SK-N-SH (cell line): Measurements from ENCODE around the gene HOXC5. TPM values are rescaled to one million over a fixed set of nuclear protein-coding genes. Genes with fewer than 3 reads are reported as not detected.

Source experiments
- CTCF ChIA-PET: fragments of 300-600, 350-600 bp; formaldehyde crosslinking; extraction: SDS; loops from one replicate; lab custom pipeline; 2021; lab: Yijun Ruan, JAX
- POLR2A ChIA-PET: fragments of 350-600 bp; sonication (Branson Sonifier 250); formaldehyde crosslinking; extraction: SDS; loops from one replicate; lab custom pipeline; 2020; ENCODE audit warnings: antibody characterized with exemption, inconsistent platforms; lab: Yijun Ruan, JAX
- DNase-seq: peaks from one replicate; pipeline ENCODE4 v3.0.0; 2012
- H2AFZ ChIP-seq: fragments of 200-600 bp; sonication (generic); 2 replicates; pipeline ENCODE4 v1.8.1; 2016; ENCODE audit warnings: antibody characterized with exemption, mild to moderate bottlenecking, low read depth
- H3F3A ChIP-seq: fragments of 200-600 bp; sonication (generic); replicated peaks from 2 replicates; pipeline ENCODE3; 2016; ENCODE audit warnings: antibody characterized with exemption, mild to moderate bottlenecking; ENCODE audit not compliant: insufficient read depth
- H3K27ac ChIP-seq, 2 experiments: fragments of 200-500 bp in 1 of 2; fragments of 200-600 bp in 1 of 2; sonication (Bioruptor generic) in 1 of 2; sonication (generic), shearing (Covaris generic) in 1 of 2; 2 replicates each; pipeline versions ENCODE4 v1.5.1 to v1.6.1; 2014 to 2016; ENCODE audit warnings: low read depth in 2 of 2, inconsistent platforms in 1 of 2, low read length in 1 of 2, mild to moderate bottlenecking in 1 of 2, mixed read lengths in 1 of 2
- H3K27me3 ChIP-seq: fragments of 200-600 bp; sonication (generic), shearing (Covaris generic); 2 replicates; pipeline ENCODE4 v1.6.1; 2016; ENCODE audit warnings: mixed run types; ENCODE audit not compliant: insufficient read depth
- H3K36me3 ChIP-seq, 2 experiments: fragments of 200-500 bp in 1 of 2; fragments of 200-600 bp in 1 of 2; sonication (Bioruptor generic) in 1 of 2; sonication (generic) in 1 of 2; replicated peaks in 1 of 2; 2 replicates each; pipeline versions ENCODE3 to v1.5.1; 2014 to 2016; ENCODE audit warnings: low read length in 1 of 2, mild to moderate bottlenecking in 1 of 2; ENCODE audit not compliant: insufficient read depth in 2 of 2, control insufficient read depth in 1 of 2
- H3K4me1 ChIP-seq, 2 experiments: fragments of 200-500 bp in 1 of 2; fragments of 200-600 bp in 1 of 2; sonication (Bioruptor generic) in 1 of 2; sonication (generic), shearing (Covaris generic) in 1 of 2; 2 replicates each; pipeline versions ENCODE4 v1.5.1 to v1.6.1; 2014 to 2016; ENCODE audit warnings: low read depth in 1 of 2, low read length in 1 of 2, mixed run types in 1 of 2; ENCODE audit not compliant: insufficient read depth in 2 of 2, control insufficient read depth in 1 of 2
- H3K4me2 ChIP-seq: fragments of 200-600 bp; sonication (generic), shearing (Covaris generic); 2 replicates; pipeline ENCODE4 v1.6.1; 2017; ENCODE audit warnings: mixed run types
- H3K4me3 ChIP-seq, 2 experiments: fragments of 200-500 bp in 1 of 2; fragments of 200-600 bp in 1 of 2; sonication (Bioruptor generic) in 1 of 2; sonication (generic), shearing (Covaris generic) in 1 of 2; 2 replicates each; pipeline versions ENCODE4 v1.5.1 to v1.8.1; 2014 to 2016; ENCODE audit warnings: low read depth in 2 of 2, inconsistent platforms in 1 of 2, low read length in 1 of 2, mild to moderate bottlenecking in 1 of 2, mixed read lengths in 1 of 2, moderate library complexity in 1 of 2
- H3K79me2 ChIP-seq: fragments of 200-600 bp; sonication (generic); 2 replicates; pipeline ENCODE4 v1.8.1; 2017; ENCODE audit warnings: mild to moderate bottlenecking; ENCODE audit not compliant: insufficient read depth
- H3K9ac ChIP-seq: fragments of 200-600 bp; sonication (generic); 2 replicates; pipeline ENCODE4 v1.6.1; 2017; ENCODE audit warnings: mixed run types
- H3K9me2 ChIP-seq: fragments of 200-600 bp; sonication (generic); 2 replicates; pipeline ENCODE4 v1.6.1; 2017; ENCODE audit warnings: mixed run types
- H3K9me3 ChIP-seq: fragments of 200-600 bp; sonication (generic); 2 replicates; pipeline ENCODE4 v1.6.1; 2017; ENCODE audit warnings: mixed run types, mild to moderate bottlenecking, moderate library complexity
- H4K20me1 ChIP-seq: fragments of 200-600 bp; sonication (generic); 2 replicates; pipeline ENCODE4 v1.6.1; 2017; ENCODE audit warnings: mild to moderate bottlenecking, mixed run types; ENCODE audit not compliant: insufficient read depth
- EZH2phosphoT487 ChIP-seq: fragments of 200-600 bp; sonication (generic); IDR thresholded peaks from 2 replicates; pipeline ENCODE4 v1.6.1; 2017; ENCODE audit warnings: low read depth, mixed run types, mild to moderate bottlenecking, antibody characterized with exemption, moderate library complexity, borderline replicate concordance
- FOSL2 ChIP-seq: IDR thresholded peaks from 2 replicates; pipeline ENCODE4 v1.4.0; 2012; ENCODE audit warnings: low read depth, mild to moderate bottlenecking, moderate library complexity, borderline replicate concordance
- FOXJ3 ChIP-seq: sonication (generic); formaldehyde crosslinking; IDR thresholded peaks from 2 replicates; pipeline ENCODE4 v1.5.1; 2020; ENCODE audit warnings: mild to moderate bottlenecking, missing genetic modification reagents
- GABPA ChIP-seq: IDR thresholded peaks from 2 replicates; pipeline ENCODE4 v1.4.0; 2012; ENCODE audit warnings: low read depth, mild to moderate bottlenecking
- JUND ChIP-seq: IDR thresholded peaks from 2 replicates; pipeline ENCODE4 v1.4.0; 2012
- MXI1 ChIP-seq: IDR thresholded peaks from 2 replicates; pipeline ENCODE4 v1.6.1; 2012; ENCODE audit warnings: mild to moderate bottlenecking, low read depth, low read length, improper control_type of control experiment
- NFIC ChIP-seq: IDR thresholded peaks from 2 replicates; pipeline ENCODE4 v1.4.0; 2012; ENCODE audit warnings: borderline replicate concordance
- NRF1 ChIP-seq: IDR thresholded peaks from 2 replicates; pipeline ENCODE4 v1.6.1; 2012; ENCODE audit warnings: low read depth, mild to moderate bottlenecking, low read length
- POLR2AphosphoS5 ChIP-seq: IDR thresholded peaks from 2 replicates; pipeline ENCODE4 v1.6.1; 2012; ENCODE audit warnings: low read depth, low read length
- RFX5 ChIP-seq: IDR thresholded peaks from 2 replicates; pipeline ENCODE4 v1.6.1; 2012; ENCODE audit warnings: mild to moderate bottlenecking, improper control_type of control experiment, low read length
- RXRA ChIP-seq: IDR thresholded peaks from 2 replicates; pipeline ENCODE4 v1.4.0; 2012; ENCODE audit warnings: low read depth, mild to moderate bottlenecking, borderline replicate concordance
- SIN3A ChIP-seq: IDR thresholded peaks from 2 replicates; pipeline ENCODE4 v1.6.1; 2012; ENCODE audit warnings: low read depth, mild to moderate bottlenecking, low read length, moderate library complexity, borderline replicate concordance
- TAF1 ChIP-seq: IDR thresholded peaks from 2 replicates; pipeline ENCODE4 v1.6.1; 2012; ENCODE audit warnings: low read depth, mild to moderate bottlenecking, low read length, moderate library complexity, borderline replicate concordance
- TEAD4 ChIP-seq: IDR thresholded peaks from 2 replicates; pipeline ENCODE4 v1.4.0; 2012; ENCODE audit warnings: mild to moderate bottlenecking, borderline replicate concordance; ENCODE audit not compliant: insufficient read depth
- WGBS: methylation state at CpG from one replicate; pipeline ENCODE4 v1.1.6; 2017; ENCODE audit warnings: low lambda C conversion rate; 5-methylcytosine and 5-hydroxymethylcytosine counted together
- polyA plus RNA-seq, 3 experiments: library from polyadenylated mRNA; depleted of rRNA; stranded (reverse); fragments of >200 nt; gene quantifications; 2 replicates each; pipeline ENCODE4 v1.2.3, GENCODE V29; 2012
- TF ChIP-seq, protein P1 (sequence below): IDR thresholded peaks from 2 replicates; pipeline ENCODE4 v1.6.1; 2012; ENCODE audit warnings: mild to moderate bottlenecking, low read depth, low read length, moderate library complexity
- TF ChIP-seq, protein P2 (sequence below): IDR thresholded peaks from 2 replicates; pipeline ENCODE4 v1.4.0; 2012; ENCODE audit warnings: low read depth, borderline replicate concordance
- TF ChIP-seq, protein P3 (sequence below): IDR thresholded peaks from 2 replicates; pipeline ENCODE4 v1.4.0; 2012; ENCODE audit warnings: low read depth
- TF ChIP-seq, protein P4 (sequence below): fragments of 150-350 bp; IDR thresholded peaks from 2 replicates; pipeline ENCODE4 v1.6.1; 2017; ENCODE audit warnings: antibody characterized with exemption, low read length, low read depth, borderline replicate concordance

Gene HOXC5
- polyA plus RNA-seq, 1 of the 3 experiments (the other 2 are of a cell fraction): 2.1 TPM

DNA sequence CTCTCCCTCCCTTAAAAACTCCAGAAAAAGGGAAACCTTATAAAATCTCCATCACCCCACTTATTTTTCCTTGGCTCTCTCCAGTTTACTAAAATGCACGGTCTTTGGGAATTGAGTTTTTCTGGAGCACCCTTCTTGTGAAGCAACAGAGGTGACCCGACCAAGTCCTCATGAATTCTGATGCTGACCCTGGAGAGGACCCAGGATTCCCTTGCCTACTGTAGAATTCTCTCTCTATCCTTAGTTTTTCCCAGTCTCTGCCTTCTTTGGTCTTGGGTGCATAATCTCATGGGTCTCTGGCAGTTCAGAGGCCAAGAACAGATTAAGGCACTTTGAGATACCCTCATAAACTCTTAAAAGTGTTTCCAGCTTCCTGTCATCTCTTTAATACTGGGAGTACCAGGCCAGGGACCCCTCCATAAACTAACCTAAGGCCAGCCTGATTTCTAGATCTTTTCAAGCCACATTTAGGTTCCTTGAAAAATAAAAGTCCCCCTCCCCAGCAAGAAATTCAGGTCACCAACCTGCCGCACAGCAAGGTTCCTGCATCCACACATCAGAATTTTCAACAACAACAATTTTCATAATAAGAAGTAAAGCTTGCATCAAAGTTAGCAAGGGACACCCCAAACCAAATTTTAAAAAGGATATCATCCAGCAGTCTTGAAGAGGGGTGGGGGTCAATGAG, 15.7 kb downstream of the HOXC5 start (continued):
- TF ChIP-seq, protein P1, sequence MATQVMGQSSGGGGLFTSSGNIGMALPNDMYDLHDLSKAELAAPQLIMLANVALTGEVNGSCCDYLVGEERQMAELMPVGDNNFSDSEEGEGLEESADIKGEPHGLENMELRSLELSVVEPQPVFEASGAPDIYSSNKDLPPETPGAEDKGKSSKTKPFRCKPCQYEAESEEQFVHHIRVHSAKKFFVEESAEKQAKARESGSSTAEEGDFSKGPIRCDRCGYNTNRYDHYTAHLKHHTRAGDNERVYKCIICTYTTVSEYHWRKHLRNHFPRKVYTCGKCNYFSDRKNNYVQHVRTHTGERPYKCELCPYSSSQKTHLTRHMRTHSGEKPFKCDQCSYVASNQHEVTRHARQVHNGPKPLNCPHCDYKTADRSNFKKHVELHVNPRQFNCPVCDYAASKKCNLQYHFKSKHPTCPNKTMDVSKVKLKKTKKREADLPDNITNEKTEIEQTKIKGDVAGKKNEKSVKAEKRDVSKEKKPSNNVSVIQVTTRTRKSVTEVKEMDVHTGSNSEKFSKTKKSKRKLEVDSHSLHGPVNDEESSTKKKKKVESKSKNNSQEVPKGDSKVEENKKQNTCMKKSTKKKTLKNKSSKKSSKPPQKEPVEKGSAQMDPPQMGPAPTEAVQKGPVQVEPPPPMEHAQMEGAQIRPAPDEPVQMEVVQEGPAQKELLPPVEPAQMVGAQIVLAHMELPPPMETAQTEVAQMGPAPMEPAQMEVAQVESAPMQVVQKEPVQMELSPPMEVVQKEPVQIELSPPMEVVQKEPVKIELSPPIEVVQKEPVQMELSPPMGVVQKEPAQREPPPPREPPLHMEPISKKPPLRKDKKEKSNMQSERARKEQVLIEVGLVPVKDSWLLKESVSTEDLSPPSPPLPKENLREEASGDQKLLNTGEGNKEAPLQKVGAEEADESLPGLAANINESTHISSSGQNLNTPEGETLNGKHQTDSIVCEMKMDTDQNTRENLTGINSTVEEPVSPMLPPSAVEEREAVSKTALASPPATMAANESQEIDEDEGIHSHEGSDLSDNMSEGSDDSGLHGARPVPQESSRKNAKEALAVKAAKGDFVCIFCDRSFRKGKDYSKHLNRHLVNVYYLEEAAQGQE: no peak
- TF ChIP-seq GABPA (no peak), NFIC (no peak), RXRA (no peak), RFX5 (no peak), POLR2AphosphoS5 (no peak), EZH2phosphoT487 (no peak)

DNA sequence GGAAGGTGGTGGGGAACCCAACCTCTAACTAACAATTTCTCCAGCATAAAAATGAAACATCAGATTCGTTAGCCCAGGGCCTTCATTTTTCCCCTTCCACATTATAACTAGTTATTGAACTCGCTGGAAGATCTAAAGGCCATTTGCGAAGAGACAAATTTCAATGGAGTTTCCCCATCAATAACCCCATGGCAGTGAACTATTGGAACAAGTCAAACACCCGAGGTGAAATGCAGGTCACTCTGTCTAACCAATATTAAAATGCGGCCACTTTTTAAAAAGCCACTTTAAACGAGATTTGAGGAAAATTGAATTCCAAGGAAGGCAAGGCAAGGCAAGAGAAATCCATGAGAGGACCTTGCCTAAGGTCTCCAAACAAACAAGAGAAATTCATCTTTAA, 16.3 kb downstream of the HOXC5 start:
- WGBS: 86% methylated on average over 6 of the region's 6 CpGs
- peaks cover 4% of the 10 kb centered on the region; the same call in 1 of the 2 replicates for H3K79me2 ChIP-seq
- TF ChIP-seq MXI1 (no peak), SIN3A (no peak), FOSL2 (no peak), NFIC (no peak), NRF1 (no peak), TEAD4 (no peak), GABPA (no peak), JUND (no peak), FOXJ3 (CRISPR knock-in tag) (no peak), EZH2phosphoT487 (no peak), TAF1 (no peak)
- TF ChIP-seq, protein P2, sequence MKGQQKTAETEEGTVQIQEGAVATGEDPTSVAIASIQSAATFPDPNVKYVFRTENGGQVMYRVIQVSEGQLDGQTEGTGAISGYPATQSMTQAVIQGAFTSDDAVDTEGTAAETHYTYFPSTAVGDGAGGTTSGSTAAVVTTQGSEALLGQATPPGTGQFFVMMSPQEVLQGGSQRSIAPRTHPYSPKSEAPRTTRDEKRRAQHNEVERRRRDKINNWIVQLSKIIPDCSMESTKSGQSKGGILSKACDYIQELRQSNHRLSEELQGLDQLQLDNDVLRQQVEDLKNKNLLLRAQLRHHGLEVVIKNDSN: no peak
- TF ChIP-seq, protein P3, sequence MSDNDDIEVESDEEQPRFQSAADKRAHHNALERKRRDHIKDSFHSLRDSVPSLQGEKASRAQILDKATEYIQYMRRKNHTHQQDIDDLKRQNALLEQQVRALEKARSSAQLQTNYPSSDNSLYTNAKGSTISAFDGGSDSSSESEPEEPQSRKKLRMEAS: no peak
- TF ChIP-seq, protein P4, sequence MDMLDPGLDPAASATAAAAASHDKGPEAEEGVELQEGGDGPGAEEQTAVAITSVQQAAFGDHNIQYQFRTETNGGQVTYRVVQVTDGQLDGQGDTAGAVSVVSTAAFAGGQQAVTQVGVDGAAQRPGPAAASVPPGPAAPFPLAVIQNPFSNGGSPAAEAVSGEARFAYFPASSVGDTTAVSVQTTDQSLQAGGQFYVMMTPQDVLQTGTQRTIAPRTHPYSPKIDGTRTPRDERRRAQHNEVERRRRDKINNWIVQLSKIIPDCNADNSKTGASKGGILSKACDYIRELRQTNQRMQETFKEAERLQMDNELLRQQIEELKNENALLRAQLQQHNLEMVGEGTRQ: no peak
- TF ChIP-seq, protein P1: no peak

More for the DNA sequence above, 16.3 kb downstream of the HOXC5 start:
- H3K27me3 ChIP-seq: no peaks in the 10 kb centered on the region
- no peak overlapping the region for H3K4me3 ChIP-seq
- DNase-seq: no peak
- H3F3A ChIP-seq: no peaks in the 10 kb centered on the region
- H3K27ac ChIP-seq: no peak overlapping the region
- no peaks in the 10 kb centered on the region for H3K9me3 ChIP-seq
- peaks cover 9 to 11% of the 10 kb centered on the region in 2 experiments; a peak in 2 of 4 replicates for H3K4me1 ChIP-seq
- no peaks in the 10 kb centered on the region for H4K20me1 ChIP-seq
- H3K4me2 ChIP-seq: no peak overlapping the region
- ChIA-PET CTCF (interaction anchor here (0.8 kb wide), 1 partner anchor 13 kb away, joined by 3 read pairs; no protein-coding TSS in a partner anchor), POLR2A (no interaction called here)
- H2AFZ ChIP-seq: no peak overlapping the region
- H3K9ac ChIP-seq: no peak overlapping the region
- no peaks in the 10 kb centered on the region for H3K9me2 ChIP-seq
- H3K36me3 ChIP-seq: no peaks in the 10 kb centered on the region
